ENCODE data around the gene SYT7. TPM values are rescaled to one million over a fixed set of nuclear protein-coding genes. Genes with fewer than 3 reads are reported as not detected.

SYT7 gene
- total and polyA plus RNA-seq, 10 donors: 0.14 to 5.3 (median 2.3) TPM

DNA sequence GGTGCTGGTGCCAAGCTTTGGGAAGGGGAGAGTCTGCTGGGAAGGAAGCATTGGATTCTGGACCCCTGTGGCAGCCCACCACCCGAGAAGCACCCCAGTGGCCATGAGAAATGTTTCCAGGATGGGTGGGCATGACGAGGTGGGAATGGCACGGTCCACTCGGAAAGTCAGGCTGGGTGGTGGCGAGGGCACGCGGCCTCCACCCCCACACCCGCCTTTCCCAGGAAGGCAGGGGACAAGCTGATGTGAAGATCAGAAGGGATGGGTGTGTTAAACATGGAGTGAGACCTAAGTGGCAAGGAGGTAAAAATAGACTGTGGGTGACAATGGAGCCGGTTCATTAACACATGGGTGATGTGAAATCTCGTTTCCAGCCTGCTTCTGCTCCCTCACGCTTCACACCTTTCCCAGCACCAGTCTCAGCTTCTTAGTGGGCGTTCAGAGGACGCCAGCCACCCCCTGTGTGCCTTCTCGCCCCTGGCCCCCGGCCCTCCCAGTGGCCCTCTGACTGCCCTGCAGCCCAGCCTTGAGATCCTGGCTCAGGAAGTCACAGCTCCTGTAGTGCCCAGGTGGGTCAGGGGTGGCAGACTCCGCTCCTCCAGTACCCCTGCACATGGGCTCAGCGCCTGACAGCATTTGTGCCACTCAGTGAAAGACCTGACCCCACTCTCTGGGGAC is 44.7 kb downstream of the SYT7 start:
- intact Hi-C loops (cut with DNase I; ENCODE audit: low total_unique reads): no loop called here
- Histone ChIP-seq H3K27ac (no peak overlapping the region), H3K4me1 (no peaks in the 10 kb centered on the region), H3K27me3 (replicated peaks in 1 of 7) (peaks cover 0 to 27% (median 0%) of the 10 kb centered on the region in 7 donors), H3K4me3 (no peak overlapping the region), H3K36me3 (no peaks in the 10 kb centered on the region), H3K9me3 (no peaks in the 10 kb centered on the region)
- TF ChIP-seq POLR2AphosphoS5 (IDR thresholded peaks at IDR 0.05) (no peak), POLR2A (IDR thresholded peaks at IDR 0.05) (no peak)
- TF ChIP-seq, protein P1, sequence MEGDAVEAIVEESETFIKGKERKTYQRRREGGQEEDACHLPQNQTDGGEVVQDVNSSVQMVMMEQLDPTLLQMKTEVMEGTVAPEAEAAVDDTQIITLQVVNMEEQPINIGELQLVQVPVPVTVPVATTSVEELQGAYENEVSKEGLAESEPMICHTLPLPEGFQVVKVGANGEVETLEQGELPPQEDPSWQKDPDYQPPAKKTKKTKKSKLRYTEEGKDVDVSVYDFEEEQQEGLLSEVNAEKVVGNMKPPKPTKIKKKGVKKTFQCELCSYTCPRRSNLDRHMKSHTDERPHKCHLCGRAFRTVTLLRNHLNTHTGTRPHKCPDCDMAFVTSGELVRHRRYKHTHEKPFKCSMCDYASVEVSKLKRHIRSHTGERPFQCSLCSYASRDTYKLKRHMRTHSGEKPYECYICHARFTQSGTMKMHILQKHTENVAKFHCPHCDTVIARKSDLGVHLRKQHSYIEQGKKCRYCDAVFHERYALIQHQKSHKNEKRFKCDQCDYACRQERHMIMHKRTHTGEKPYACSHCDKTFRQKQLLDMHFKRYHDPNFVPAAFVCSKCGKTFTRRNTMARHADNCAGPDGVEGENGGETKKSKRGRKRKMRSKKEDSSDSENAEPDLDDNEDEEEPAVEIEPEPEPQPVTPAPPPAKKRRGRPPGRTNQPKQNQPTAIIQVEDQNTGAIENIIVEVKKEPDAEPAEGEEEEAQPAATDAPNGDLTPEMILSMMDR (IDR thresholded peaks at IDR 0.05 in 8 of 11, conservative IDR thresholded peaks at IDR 0.05 in 3 of 11): no peak
- no peak for DNase-seq
- 71 to 82% (median 75%) methylated on average over 17 of the region's 17 CpGs for WGBS, 5 donors

GRCh38 chr11:61534933-61535839 is 45.7 kb downstream of the SYT7 start:
- intact Hi-C loops (cut with DNase I; ENCODE audit: low total_unique reads): no loop called here
- TF ChIP-seq, protein P1 (IDR thresholded peaks at IDR 0.05 in 8 of 11, conservative IDR thresholded peaks at IDR 0.05 in 3 of 11): no peak
- peak in 2 of 3 donors; percentile 16 to 35 for TF ChIP-seq POLR2AphosphoS5 (IDR thresholded peaks at IDR 0.05)
- H3K4me3 ChIP-seq: no peak overlapping the region
- peaks cover 0 to 20% (median 0%) of the 10 kb centered on the region in 7 donors for H3K27me3 ChIP-seq (replicated peaks in 1 of 7)
- 64 to 72% (median 68%) methylated on average over 26 to 32 of the region's 32 CpGs for WGBS, 5 donors
- no peaks in the 10 kb centered on the region for H3K9me3 ChIP-seq
- DNase-seq: no peak
- peak overlapping the region in 1 of 8 donors; percentile 21 for H3K27ac ChIP-seq
- H3K36me3 ChIP-seq: no peaks in the 10 kb centered on the region
- H3K4me1 ChIP-seq: no peaks in the 10 kb centered on the region

GRCh38 chr11:61534025-61534932 is 46.6 kb downstream of the SYT7 start:
- no peaks in the 10 kb centered on the region for H3K9me3 ChIP-seq
- H3K36me3 ChIP-seq: no peaks in the 10 kb centered on the region
- H3K4me1 ChIP-seq: no peaks in the 10 kb centered on the region
- intact Hi-C loops (cut with DNase I; ENCODE audit: low total_unique reads): no loop called here
- H3K4me3 ChIP-seq: no peak overlapping the region
- peaks cover 0 to 22% (median 0%) of the 10 kb centered on the region in 7 donors for H3K27me3 ChIP-seq (replicated peaks in 1 of 7)
- 75 to 84% (median 82%) methylated on average over 36 of the region's 36 CpGs for WGBS, 5 donors
- TF ChIP-seq, protein P1 (IDR thresholded peaks at IDR 0.05 in 8 of 11, conservative IDR thresholded peaks at IDR 0.05 in 3 of 11): no peak
- TF ChIP-seq POLR2AphosphoS5 (IDR thresholded peaks at IDR 0.05) (no peak), POLR2A (IDR thresholded peaks at IDR 0.05) (no peak)
- no peak overlapping the region for H3K27ac ChIP-seq
- DNase-seq: no peak

Data from spleen (tissue), 11 donors.